Esophagus muscularis mucosa (tissue), 4 donors: ENCODE data around the gene INO80B. TPM values are rescaled to one million over a fixed set of nuclear protein-coding genes. Genes with fewer than 3 reads are reported as not detected.
A peak's percentile ranks its signal among the peaks of the same experiment; 100 is the strongest.
"Not testable (repeated sequence)": the region's sequence is repeated elsewhere in the genome, so short reads cannot be mapped to it uniquely, and the experiment has no call there.

Experiments
- DNase-seq: peaks from one replicate; pipeline ENCODE4 v3.0.0-alpha.2; 2017; ENCODE audit errors: extremely low spot score
- H3K27ac ChIP-seq, 4 donors: fragments of 200-600 bp; sonication (generic); replicated peaks in 1 of 4; 1 replicate in 3 of 4; 2 replicates in 1 of 4; pipeline ENCODE4 v1.5.1; 2016 to 2019; ENCODE audit warnings: mild to moderate bottlenecking in 1 of 4
- H3K27me3 ChIP-seq, 4 donors: fragments of 200-600 bp; sonication (generic); one replicate each; pipeline versions ENCODE4 v1.5.1 to v1.6.0; 2016 to 2019
- H3K36me3 ChIP-seq, 4 donors: fragments of 200-600 bp; sonication (generic); one replicate each; pipeline ENCODE4 v1.5.1; 2016 to 2019
- H3K4me1 ChIP-seq, 4 donors: fragments of 200-600 bp; sonication (generic); one replicate each; pipeline ENCODE4 v1.5.1; 2016 to 2019
- H3K4me3 ChIP-seq, 4 donors: fragments of 200-600 bp; sonication (generic); 1 replicate in 2 of 4; 2 replicates in 2 of 4; pipeline ENCODE4 v1.5.1; 2016 to 2019; ENCODE audit warnings: mild to moderate bottlenecking in 4 of 4, moderate library complexity in 1 of 4
- H3K9me3 ChIP-seq, 4 donors: fragments of 200-600 bp; sonication (generic); 1 replicate in 3 of 4; 2 replicates in 1 of 4; pipeline ENCODE4 v1.5.1; 2016 to 2019
- CTCF ChIP-seq, 3 experiments: fragments of 200-600 bp in 2 of 3; fragments of 450-650 bp in 1 of 3; sonication (generic) in 2 of 3; IDR thresholded peaks; one replicate each; pipeline ENCODE4 v1.5.1; 2017 to 2019; ENCODE audit warnings: antibody characterized with exemption in 3 of 3, mild to moderate bottlenecking in 2 of 3, moderate library complexity in 1 of 3
- EP300 ChIP-seq: sonication (generic); formaldehyde crosslinking; IDR thresholded peaks from one replicate; pipeline ENCODE4 v1.6.1; 2017; ENCODE audit warnings: antibody characterized with exemption
- POLR2A ChIP-seq: fragments of 450-650 bp; IDR thresholded peaks from one replicate; pipeline ENCODE4 v1.6.1; 2017; ENCODE audit warnings: antibody characterized with exemption, moderate library complexity, mild to moderate bottlenecking, low read depth
- POLR2AphosphoS5 ChIP-seq, 2 donors: sonication (generic); formaldehyde crosslinking; IDR thresholded peaks; one replicate each; pipeline ENCODE4 v1.6.1; 2017; ENCODE audit warnings: antibody characterized with exemption in 2 of 2
- WGBS: methylation state at CpG from one replicate; pipeline ENCODE4 v1.1.5; 2018; 5-methylcytosine and 5-hydroxymethylcytosine counted together
- intact Hi-C: fragments of 100-400 bp; cut with DNase I; formaldehyde crosslinking; loops from one replicate; pipeline ENCODE4 v1.15.1; 2023
- total RNA-seq, 4 donors: library from RNA; depleted of rRNA; stranded (reverse); fragments of >200 nt; gene quantifications; one replicate each; pipeline versions ENCODE4 v1.1.0 to v1.2.1, GENCODE V29; 2016

The INO80B gene
- total RNA-seq, 4 donors from 2014 or later = 8.7 to 16.6 (median 10.6) TPM

DNA sequence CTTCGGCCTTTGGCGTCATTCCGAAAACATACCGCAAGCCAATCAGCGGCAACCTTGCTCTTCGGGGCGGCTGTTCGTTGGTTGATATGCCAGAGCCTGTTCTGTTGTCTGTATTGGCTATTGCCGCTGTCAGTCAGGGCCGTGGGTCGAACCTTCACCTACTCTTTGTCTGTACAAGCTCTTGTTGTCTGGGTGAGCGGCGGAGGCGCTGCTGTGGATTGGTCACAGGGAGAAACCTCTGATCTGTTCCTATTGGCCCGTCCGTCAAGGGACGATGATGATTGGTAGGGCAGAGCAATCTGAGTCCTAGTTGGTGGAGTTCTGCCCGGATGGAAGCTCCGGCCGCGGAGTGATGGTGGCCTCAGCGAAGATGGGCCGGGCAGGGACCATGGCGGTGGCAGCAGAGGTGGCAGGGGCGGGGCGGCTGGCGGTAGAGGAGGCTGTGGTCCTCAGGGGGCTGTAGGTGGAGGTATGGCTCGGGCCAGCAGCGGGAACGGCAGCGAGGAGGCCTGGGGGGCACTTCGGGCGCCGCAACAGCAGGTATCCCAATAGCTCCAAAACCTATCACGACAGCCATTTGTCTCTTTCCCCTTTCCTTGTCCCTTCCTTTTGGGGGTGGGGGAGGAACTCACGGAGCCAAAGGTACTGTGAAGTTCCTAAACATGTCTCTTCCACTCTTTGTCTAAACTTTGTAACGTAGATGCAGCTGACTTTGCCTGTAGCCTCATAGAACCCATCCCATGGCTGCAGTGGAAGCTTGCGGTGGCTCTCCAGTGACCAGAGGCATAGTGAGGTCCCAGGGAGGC is 3.4 kb downstream of the INO80B start, which contains the start of gene WBP1:
Gene WBP1, plus strand, starts transcription at position 307 of the 806 bp plus-strand sequence. Its CDS starts 165 bp downstream, at position 472.
- H3K27me3 ChIP-seq = no peaks in the 10 kb centered on the region
- TF ChIP-seq EP300 = no peak
- peak in 1 of 3 experiments; percentile 42 for TF ChIP-seq CTCF (IDR thresholded peaks at IDR 0.05)
- TF ChIP-seq POLR2A = no peak
- TF ChIP-seq POLR2AphosphoS5 (IDR thresholded peaks at IDR 0.05) = peak; percentile 87 to 92

DNA sequence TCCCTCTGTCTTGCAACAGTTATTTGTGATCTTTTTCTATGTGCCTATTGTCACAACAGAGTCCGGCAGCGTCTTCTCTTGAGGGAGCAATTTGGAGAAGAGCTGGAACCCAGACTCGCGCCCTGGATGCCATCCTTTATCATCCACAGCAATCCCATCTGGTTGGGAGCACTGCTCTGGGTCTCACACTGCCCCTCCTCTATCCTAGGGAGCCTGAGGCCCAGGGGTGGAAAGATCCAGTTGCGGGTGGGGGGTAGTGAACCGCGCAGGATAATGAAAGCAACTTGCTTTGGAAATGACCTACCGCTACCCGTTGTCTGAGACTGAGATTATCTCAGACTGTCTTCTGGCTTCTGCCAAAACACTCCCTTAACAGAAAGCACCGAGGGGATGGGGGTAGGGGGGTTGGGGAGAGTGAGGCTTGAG is 4.1 kb downstream of the INO80B start:
- no peak for TF ChIP-seq CTCF (IDR thresholded peaks at IDR 0.05)
- TF ChIP-seq POLR2AphosphoS5 (IDR thresholded peaks at IDR 0.05) = no peak
- TF ChIP-seq POLR2A = no peak
- peak overlapping the region; percentile 79 to 98 (median 87) for H3K27ac ChIP-seq
- no peak for DNase-seq
- H3K4me3 ChIP-seq = peak overlapping the region; percentile 68 to 85 (median 74)
- no peaks in the 10 kb centered on the region for H3K27me3 ChIP-seq
- WGBS = 8% methylated on average over 10 of the region's 10 CpGs
- H3K9me3 ChIP-seq = no peaks in the 10 kb centered on the region
- H3K4me1 ChIP-seq = peaks cover 34 to 50% (median 49%) of the 10 kb centered on the region in 4 donors
- intact Hi-C loops = no loop called here
- peaks cover 14 to 26% (median 23%) of the 10 kb centered on the region in 4 donors for H3K36me3 ChIP-seq

More for the DNA sequence above, 3.4 kb downstream of the INO80B start, which contains the start of gene WBP1:
- peak within 1 kb of the TSS; percentile 68 to 85 (median 74) for H3K4me3 ChIP-seq
- H3K27ac ChIP-seq = peak within 1 kb of the TSS; percentile 91 to 98 (median 96)
- peaks cover 14 to 26% (median 23%) of the 10 kb centered on the region in 4 donors for H3K36me3 ChIP-seq
- 2% methylated on average over 9 of the region's 38 CpGs for whole genome bisulfite sequencing
- DNase-seq = peak; percentile 100
- no peaks in the 10 kb centered on the region for H3K9me3 ChIP-seq
- intact Hi-C loops = no loop called here
- H3K4me1 ChIP-seq = peaks cover 32 to 44% (median 43%) of the 10 kb centered on the region in 4 donors

DNA sequence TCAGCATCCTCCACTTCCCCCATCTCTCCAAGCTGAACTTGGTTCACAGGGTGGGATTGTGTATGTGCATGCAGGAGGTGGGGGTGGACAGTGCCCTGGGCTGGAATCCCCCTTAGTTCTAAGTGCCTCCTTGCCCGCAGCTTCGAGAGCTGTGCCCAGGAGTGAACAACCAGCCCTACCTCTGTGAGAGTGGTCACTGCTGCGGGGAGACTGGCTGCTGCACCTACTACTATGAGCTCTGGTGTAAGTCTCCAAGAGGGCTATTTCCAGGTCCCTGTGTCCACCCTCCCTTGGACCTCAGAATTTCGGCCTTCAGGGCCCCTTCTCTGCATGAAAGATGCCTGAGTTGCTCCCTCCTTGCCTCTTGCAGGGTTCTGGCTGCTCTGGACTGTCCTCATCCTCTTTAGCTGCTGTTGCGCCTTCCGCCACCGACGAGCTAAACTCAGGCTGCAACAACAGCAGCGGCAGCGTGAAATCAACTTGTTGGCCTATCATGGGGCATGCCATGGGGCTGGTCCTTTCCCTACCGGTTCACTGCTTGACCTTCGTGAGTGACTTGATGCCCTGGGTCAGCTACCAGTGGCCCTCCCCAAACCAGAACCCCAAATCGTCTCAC is 4.7 kb downstream of the INO80B start:
- intact Hi-C loops, H3K27me3 ChIP-seq, DNase-seq, H3K27ac ChIP-seq, H3K9me3 ChIP-seq: not testable (repeated sequence)
- peak in 1 of 2 donors; percentile 22 for TF ChIP-seq POLR2AphosphoS5 (IDR thresholded peaks at IDR 0.05)
- Histone ChIP-seq H3K4me3 (peak overlapping the region in 1 of 4 donors; percentile 85), H3K36me3 (peaks cover 14 to 26% (median 23%) of the 10 kb centered on the region in 4 donors), H3K4me1 (peaks cover 40 to 55% (median 53%) of the 10 kb centered on the region in 4 donors)
- 80% methylated on average over 13 of the region's 13 CpGs for whole genome bisulfite sequencing

DNA sequence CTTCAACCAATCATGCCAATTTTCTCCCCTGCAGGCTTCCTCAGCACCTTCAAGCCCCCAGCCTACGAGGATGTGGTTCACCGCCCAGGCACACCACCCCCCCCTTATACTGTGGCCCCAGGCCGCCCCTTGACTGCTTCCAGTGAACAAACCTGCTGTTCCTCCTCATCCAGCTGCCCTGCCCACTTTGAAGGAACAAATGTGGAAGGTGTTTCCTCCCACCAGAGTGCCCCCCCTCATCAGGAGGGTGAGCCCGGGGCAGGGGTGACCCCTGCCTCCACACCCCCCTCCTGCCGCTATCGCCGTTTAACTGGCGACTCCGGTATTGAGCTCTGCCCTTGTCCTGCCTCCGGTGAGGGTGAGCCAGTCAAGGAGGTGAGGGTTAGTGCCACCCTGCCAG is 5.3 kb downstream of the INO80B start:
- DNase-seq, H3K9me3 ChIP-seq, H3K27ac ChIP-seq, H3K27me3 ChIP-seq, H3K4me3 ChIP-seq, intact Hi-C loops: not testable (repeated sequence)
- 81% methylated on average over 10 of the region's 10 CpGs for WGBS
- Histone ChIP-seq H3K36me3 (peaks cover 14 to 26% (median 23%) of the 10 kb centered on the region in 4 donors), H3K4me1 (peaks cover 39 to 56% (median 53%) of the 10 kb centered on the region in 4 donors)

DNA sequence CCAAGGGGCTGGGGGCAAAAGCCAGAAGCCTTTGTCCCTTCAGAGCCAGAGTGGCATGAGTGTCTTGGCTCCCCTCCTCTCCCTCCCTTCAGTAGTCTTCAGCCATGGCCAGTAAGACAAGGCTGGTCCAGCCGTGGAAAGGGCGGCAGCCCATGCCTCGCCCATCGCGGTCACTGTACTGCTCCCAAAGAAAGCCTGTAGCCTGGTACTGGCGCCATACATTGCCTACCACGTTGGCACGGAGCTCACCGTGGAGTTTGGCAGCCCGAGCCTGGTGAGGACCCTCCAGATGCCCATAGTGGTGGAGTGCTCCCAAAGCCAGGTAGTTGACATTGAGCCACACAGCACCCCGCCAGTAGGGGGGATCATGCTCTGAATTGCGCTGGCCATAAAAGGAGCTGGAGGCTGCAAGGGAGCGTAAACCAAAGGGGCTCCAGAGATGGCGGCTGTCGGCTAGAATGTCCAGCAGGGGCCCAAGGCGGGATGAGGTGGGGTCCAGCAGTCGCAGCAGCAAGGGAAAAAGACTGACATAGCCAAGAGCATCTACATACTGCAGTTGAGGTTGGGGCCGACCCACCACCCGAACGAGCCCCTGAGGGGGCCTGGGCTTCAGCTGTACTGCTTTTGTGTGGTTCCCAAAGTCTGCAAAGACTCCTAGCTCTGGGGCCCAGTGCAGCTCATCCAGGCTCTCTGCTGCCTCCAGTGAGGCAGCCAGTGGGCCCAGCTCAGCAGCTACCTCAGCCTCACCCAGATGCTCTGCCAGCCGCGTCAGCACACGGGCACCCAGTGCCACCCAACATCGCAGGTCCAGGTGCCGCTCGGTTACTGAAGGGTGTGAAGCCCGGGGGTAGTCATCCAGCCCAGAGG is 6.5 kb downstream of the INO80B start:
- H3K4me3 ChIP-seq = no peak overlapping the region
- H3K27ac ChIP-seq = no peak overlapping the region
- H3K27me3 ChIP-seq = no peaks in the 10 kb centered on the region
- TF ChIP-seq EP300 = no peak
- TF ChIP-seq POLR2AphosphoS5 (IDR thresholded peaks at IDR 0.05) = peak in 1 of 2 donors; percentile 10
- no peaks in the 10 kb centered on the region for H3K9me3 ChIP-seq
- no peak for DNase-seq
- 88% methylated on average over 20 of the region's 27 CpGs for WGBS
- H3K4me1 ChIP-seq = peaks cover 32 to 53% (median 49%) of the 10 kb centered on the region in 4 donors
- intact Hi-C loops = no loop called here
- peaks cover 14 to 26% (median 23%) of the 10 kb centered on the region in 4 donors for H3K36me3 ChIP-seq
